ENCODE data around the gene CHST15.
"Not testable (repeated sequence)": the region's sequence is repeated elsewhere in the genome, so short reads cannot be mapped to it uniquely, and the experiment has no call there.

The CHST15 gene

DNA sequence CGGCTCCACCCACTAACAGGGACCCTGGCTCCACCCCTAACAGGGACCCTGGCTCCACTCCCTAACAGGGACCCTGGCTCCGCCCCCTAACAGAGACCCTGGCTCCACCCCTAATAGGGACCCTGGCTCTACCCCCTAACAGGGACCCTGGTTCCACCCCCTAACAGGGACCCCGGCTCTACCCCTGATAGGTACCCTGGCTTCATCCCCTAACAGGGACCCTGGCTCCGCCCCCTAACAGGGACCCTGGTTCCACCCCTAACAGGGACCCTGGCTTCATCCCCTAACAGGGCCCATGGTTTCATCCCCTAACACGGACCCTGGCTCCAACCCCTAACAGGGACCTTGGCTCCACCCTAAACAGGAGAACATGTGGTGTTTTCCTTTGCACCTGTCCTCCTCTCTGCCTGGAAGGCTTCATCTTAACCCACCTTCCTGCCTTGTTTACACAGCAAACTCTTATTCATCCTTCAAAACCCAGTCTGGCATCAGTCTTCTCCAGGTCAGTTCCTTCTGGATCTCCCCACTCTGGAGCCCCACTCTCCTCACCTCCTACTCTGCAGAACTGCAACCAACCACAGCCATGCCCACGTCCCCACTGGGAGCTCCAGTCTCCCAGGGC lies 58.0 kb downstream of the CHST15 start:
- no peak overlapping the region for H3K27ac Mint-ChIP-seq
- H3K4me3 Mint-ChIP-seq = peak overlapping the region; percentile 67
- H3K36me3 Mint-ChIP-seq (ENCODE audit: low read depth) = no peaks in the 10 kb centered on the region

DNA sequence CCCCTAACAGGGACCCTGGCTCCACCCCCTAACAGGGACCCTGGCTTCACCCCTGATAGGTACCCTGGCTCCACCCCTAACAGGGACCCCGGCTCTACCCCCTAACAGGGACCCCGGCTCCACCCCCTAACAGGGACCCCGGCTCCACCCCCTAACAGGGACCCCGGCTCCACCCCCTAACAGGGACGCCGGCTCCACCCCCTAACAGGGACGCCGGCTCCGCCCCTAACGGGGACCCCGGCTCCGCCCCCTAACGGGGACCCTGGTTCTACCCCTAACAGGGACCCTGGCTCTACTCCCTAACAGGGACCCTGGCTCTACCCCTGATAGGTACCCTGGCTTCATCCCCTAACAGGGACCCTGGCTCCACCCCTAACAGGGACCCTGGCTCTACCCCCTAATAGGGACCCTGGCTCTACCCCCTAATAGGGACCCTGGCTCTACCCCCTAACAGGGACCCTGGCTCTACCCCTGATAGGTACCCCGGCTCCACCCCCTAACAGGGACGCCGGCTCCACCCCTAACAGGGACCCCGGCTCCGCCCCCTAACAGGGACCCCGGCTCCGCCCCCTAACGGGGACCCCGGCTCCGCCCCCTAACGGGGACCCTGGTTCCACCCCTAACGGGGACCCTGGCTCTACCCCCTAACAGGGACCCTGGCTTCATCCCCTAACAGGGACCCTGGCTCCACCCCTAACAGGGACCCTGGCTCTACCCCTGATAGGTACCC lies 58.7 kb downstream of the CHST15 start:
- peaks cover 12% of the 10 kb centered on the region for H3K4me1 Mint-ChIP-seq (ENCODE audit: low read depth)
- H3K27ac Mint-ChIP-seq; H3K36me3 Mint-ChIP-seq (ENCODE audit: low read depth); H3K9me3 Mint-ChIP-seq; H3K4me3 Mint-ChIP-seq; H3K27me3 Mint-ChIP-seq: not testable (repeated sequence)

More for the DNA sequence above, 58.0 kb downstream of the CHST15 start:
- Mint-ChIP-seq H3K4me1 (ENCODE audit: low read depth) (peaks cover 12% of the 10 kb centered on the region), H3K9me3 (no peaks in the 10 kb centered on the region), H3K27me3 (peaks cover 8% of the 10 kb centered on the region)

DNA sequence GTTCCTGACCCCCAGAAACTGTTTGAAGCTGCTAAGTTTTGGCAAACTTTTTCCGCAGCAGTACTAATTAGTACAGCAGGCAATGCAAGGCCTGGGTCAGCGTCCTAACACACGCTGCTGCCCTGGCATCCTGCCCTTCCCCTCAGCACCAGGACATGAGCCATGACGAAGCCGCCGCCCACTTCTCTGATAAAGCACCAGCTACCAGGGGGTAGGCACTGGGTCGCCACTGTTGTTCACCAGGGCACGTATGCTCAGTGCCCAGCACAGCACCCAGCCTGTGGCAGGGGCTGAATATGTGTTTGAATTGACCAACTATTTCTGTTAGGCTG lies 59.5 kb downstream of the CHST15 start:
- Mint-ChIP-seq H3K4me3 (no peak overlapping the region), H3K9me3 (no peaks in the 10 kb centered on the region), H3K36me3 (ENCODE audit: low read depth) (no peaks in the 10 kb centered on the region), H3K4me1 (ENCODE audit: low read depth) (peaks cover 12% of the 10 kb centered on the region), H3K27me3 (peaks cover 8% of the 10 kb centered on the region), H3K27ac (no peak overlapping the region)

DNA sequence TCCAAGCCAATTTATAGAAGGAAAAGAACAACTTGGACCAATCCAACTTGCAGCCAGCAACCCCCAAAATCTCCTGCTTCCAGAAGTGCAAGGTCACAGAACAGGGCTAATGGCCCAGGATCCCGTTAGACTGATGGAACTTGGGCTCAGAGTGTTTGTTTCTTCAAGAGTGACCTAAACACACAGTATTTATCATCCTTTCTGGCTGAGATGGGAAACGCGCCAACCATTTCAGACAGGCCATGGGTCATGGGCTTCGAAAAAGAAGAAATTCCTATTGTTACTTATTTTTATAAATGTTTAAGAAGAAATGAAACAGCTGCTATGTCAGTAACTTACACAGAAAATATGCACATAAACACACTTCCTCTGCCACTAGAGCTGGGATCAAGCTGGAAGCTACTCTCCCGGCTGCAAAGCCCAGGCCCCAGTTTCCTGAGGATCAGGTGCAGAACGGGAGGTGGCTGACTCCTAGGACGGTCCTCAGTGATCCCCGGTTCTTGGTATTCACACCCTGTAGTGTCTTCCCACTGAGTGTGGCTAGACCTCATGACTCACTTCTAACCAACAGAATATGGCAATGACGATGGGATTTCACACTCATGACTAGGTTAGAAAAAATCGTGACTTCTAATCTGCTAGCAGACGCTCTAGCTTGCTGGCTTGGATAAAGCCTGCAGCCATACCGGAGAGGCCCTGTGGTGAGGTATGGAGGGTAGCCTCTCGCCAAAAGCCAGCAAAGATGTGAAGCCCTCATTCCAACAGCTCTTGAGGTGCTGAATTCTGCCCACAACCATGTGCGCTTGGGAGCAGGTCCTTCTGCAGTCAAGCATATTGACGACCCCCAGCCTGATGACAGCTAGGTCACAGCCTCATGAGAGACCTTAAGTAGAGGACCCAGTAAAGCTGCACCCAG lies 60.2 kb downstream of the CHST15 start:
- no peak overlapping the region for H3K4me3 Mint-ChIP-seq
- no peaks in the 10 kb centered on the region for H3K36me3 Mint-ChIP-seq (ENCODE audit: low read depth)
- H3K4me1 Mint-ChIP-seq (ENCODE audit: low read depth) = peaks cover 12% of the 10 kb centered on the region
- H3K9me3 Mint-ChIP-seq = no peaks in the 10 kb centered on the region
- H3K27ac Mint-ChIP-seq = no peak overlapping the region
- peaks cover 8% of the 10 kb centered on the region for H3K27me3 Mint-ChIP-seq

DNA sequence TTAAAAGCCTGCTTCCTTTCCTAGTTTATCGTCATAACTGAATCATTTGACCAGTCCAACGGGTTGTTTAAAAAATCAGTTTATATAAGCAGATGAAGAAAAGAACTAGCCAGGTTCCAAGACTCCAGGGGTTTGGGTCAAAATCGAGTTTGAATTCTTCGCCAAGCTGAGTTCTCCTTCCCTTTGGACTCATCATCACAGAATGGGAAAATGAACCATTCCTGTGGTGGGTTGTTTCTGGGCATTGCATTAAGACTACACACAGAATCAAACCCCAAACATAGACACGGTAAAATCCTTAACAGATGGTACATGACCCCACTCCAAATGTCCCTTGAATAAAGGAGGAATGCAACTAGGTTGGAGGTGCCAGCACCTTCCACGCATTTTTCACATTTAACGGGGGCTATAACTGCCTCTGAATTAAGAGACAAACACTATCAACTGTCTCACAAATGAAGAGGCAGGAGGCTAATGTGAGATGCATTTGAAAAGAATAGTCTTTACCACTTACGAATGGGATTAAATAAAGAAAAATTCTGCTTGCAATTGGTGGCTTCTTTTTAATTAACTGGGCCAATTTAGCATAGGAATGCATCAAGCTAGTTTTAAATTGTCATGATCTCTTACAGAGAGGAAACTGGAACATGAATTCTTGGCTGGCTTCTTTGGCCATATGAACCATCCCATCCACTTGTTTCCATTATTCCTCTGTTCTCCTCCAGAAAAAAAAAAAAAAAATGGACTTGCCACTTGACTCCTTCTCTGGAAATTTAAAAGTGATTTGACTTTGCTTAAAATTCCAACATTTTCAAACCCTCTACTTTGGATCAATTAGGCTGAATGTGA lies 61.1 kb downstream of the CHST15 start:
- Mint-ChIP-seq H3K9me3 (no peaks in the 10 kb centered on the region), H3K4me3 (no peak overlapping the region), H3K4me1 (ENCODE audit: low read depth) (peaks cover 12% of the 10 kb centered on the region), H3K36me3 (ENCODE audit: low read depth) (no peaks in the 10 kb centered on the region), H3K27ac (no peak overlapping the region), H3K27me3 (peaks cover 8% of the 10 kb centered on the region)

DNA sequence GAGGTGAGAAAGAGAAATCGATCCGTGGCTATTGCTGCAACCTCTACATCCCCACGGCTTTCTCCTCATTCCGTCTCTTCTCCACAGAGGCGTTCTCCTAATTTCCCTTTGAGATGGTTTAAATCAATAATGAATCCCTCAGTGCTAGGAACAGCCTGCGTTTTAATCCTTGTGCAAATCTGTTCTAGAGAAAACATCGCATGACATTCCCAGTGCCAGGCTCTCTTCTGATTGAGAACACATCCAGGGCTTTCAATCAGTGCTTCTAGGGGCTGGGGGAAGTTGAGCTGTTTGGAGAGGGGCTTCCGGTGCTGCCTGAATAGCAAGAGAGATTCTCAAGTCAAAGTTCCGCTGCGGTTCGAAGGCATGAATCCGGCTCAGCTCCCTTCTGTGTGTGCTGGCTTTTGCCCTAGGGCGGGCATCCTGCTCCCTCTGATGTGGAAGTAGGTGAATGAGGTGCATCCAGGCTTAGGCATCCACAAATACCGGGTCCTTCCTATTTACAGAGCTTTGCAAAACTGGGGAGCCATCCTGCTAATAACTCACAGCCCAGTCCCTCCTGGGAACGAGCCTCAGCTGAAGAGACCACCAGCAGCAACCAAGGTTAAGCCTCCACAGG lies 62.8 kb downstream of the CHST15 start:
- no peaks in the 10 kb centered on the region for H3K9me3 Mint-ChIP-seq
- peaks cover 3% of the 10 kb centered on the region for H3K27me3 Mint-ChIP-seq
- no peaks in the 10 kb centered on the region for H3K36me3 Mint-ChIP-seq (ENCODE audit: low read depth)
- H3K4me3 Mint-ChIP-seq = no peak overlapping the region
- no peak overlapping the region for H3K27ac Mint-ChIP-seq
- peaks cover 3% of the 10 kb centered on the region for H3K4me1 Mint-ChIP-seq (ENCODE audit: low read depth)

DNA sequence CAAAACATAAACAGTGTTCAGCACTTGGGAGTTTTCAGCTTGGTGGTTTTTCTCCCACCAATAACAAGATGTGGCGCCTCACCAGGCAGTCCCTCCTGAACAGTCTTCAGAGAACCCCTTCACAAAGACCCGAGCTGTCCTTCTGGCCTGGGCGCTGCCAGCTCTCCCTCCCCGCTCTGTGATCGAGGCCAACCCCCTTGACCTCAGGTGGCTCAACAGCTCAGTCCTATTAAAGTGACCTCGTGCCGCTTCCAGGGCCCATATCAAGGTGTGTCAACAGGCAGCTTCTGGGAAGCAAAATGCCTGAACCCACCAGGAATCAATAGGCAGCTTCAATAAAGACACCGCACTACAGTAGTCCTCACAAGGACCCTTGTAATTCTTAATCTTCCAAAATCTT lies 63.3 kb downstream of the CHST15 start:
- no peaks in the 10 kb centered on the region for H3K36me3 Mint-ChIP-seq (ENCODE audit: low read depth)
- H3K4me3 Mint-ChIP-seq = no peak overlapping the region

DNA sequence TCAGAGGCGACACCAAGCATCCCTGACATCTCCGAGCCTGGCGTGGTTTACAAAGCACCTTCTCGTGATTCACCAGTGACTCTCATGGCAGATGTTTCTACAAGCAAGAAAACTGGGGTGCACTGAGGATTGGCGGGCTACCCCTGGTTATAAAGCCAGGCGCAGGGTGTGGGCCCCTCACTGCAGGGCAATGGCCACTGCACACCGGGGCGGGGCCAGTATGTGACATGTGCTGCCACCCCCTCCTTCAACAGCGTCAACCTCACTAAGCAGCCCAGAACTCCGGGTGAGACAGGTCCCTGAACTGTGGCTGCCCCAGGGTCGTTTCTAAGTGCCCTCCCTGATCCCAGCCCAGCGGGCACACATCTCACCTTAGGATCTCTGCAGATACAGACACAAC lies 63.8 kb downstream of the CHST15 start:
- no peaks in the 10 kb centered on the region for H3K9me3 Mint-ChIP-seq
- H3K27ac Mint-ChIP-seq = no peak overlapping the region
- no peaks in the 10 kb centered on the region for H3K4me1 Mint-ChIP-seq (ENCODE audit: low read depth)
- peaks cover 3% of the 10 kb centered on the region for H3K27me3 Mint-ChIP-seq
- no peak overlapping the region for H3K4me3 Mint-ChIP-seq
- H3K36me3 Mint-ChIP-seq (ENCODE audit: low read depth) = no peaks in the 10 kb centered on the region

More for the DNA sequence above, 63.3 kb downstream of the CHST15 start:
- Mint-ChIP-seq H3K9me3 (no peaks in the 10 kb centered on the region), H3K27me3 (peaks cover 3% of the 10 kb centered on the region), H3K4me1 (ENCODE audit: low read depth) (no peaks in the 10 kb centered on the region), H3K27ac (no peak overlapping the region)

DNA sequence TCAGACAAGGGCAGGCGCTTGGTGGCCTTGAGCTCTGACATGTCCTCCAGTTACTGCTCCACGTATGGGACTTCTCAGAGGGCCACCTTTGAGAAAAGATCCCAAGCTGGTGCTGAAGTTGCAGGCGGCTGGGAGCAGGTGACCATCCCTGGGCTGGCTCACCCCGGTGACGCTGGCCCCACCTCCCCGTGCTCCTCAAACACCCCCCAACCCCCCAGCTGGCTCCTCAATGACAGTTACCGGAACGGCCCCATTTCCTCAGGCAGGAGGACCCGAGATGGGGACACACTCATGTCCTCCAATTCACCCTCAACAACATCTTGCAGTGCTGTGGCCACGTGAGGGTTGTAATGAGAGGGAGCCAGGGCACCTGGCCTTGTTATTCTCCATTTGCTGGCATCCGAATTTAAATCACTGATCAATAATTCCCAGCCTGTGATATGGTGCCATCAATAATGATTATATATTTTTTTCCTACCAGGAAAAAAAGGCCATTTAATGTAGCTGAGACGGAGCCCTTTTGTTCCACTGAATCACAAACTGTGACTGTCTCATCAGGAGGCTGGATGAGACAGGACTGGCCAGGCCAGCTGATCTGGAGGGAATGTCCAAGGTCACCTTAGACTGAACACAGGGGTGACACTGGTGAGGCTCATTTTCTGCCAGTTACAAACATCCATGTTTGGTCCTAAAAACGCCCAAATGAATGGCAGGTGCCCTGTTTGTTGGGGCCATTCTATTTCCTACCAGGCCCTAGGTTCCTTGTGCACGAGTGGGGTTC lies 64.5 kb downstream of the CHST15 start:
- no peaks in the 10 kb centered on the region for H3K36me3 Mint-ChIP-seq (ENCODE audit: low read depth)
- no peaks in the 10 kb centered on the region for H3K4me1 Mint-ChIP-seq (ENCODE audit: low read depth)
- no peak overlapping the region for H3K27ac Mint-ChIP-seq
- H3K4me3 Mint-ChIP-seq = no peak overlapping the region
- H3K27me3 Mint-ChIP-seq = peaks cover 6% of the 10 kb centered on the region
- H3K9me3 Mint-ChIP-seq = no peaks in the 10 kb centered on the region

DNA sequence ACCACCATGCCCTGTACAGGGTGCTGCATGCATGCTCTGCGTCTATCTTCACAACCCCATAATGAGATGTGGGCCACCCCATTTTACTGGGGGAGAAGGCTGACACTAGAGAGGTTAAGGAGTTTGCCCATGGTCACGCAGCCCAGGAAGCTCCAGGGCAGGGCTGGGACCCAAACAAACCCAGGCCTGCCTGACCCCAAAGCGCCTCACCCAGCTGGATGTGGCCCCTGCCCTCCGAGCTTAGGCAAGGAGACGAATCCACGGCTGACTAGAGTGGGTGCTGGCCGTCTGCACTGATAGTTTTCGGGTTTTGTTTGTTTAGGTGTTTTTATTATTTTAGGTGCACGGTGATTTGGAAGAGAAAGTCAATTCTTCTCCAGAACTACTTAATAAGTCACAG lies 65.7 kb downstream of the CHST15 start:
- Mint-ChIP-seq H3K27ac (no peak overlapping the region), H3K27me3 (peaks cover 3% of the 10 kb centered on the region), H3K4me3 (no peak overlapping the region), H3K36me3 (ENCODE audit: low read depth) (no peaks in the 10 kb centered on the region), H3K9me3 (no peaks in the 10 kb centered on the region), H3K4me1 (ENCODE audit: low read depth) (no peaks in the 10 kb centered on the region)

DNA sequence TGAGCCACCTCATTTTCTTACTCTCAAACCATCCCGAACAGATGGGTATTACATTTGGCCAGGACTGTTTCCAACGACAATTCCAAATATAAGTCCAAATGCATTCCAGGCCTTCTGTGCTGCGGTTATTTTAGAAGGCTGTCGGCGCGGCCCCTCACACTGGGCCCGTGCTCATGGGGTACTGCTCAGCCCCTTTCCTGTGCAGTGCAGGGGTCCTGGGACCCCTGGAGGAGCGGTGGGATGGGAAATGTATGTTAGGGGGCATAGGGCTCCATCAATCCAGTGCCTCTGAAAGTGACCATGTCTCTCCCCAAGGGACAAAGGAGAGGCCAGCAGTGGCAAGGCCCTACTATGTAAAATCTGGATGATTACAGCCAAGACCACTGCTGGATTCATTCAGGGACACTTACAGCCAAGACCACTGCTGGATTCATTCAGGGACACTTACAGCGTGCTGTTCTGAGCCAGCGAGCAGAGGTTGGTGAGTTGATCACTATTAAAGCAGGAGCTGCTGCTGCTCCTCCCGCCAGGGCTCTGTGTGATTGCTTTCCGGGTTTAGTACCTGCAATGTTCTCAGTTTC lies 66.3 kb downstream of the CHST15 start:
- Mint-ChIP-seq H3K27ac (no peak overlapping the region), H3K36me3 (ENCODE audit: low read depth) (no peaks in the 10 kb centered on the region), H3K9me3 (no peaks in the 10 kb centered on the region), H3K4me3 (no peak overlapping the region), H3K27me3 (peaks cover 3% of the 10 kb centered on the region), H3K4me1 (ENCODE audit: low read depth) (no peaks in the 10 kb centered on the region)

DNA sequence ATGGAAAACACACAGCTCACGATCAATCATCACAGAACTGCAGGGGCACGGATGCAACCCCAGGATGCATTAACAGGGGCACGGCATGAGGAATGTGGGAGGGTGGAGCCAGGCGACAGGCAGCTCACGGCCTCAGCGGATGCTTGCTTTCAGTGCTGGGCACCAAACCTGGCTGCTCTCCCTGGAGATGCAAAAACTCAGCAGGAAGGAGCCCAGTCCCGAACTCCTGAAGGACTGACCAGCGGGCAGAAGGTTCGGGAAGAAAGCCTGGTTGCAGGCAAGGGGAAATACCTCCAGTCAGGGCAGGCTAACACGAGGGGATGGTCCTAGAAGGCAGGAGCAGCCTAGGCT lies 66.8 kb downstream of the CHST15 start:
- H3K4me1 Mint-ChIP-seq (ENCODE audit: low read depth) = no peaks in the 10 kb centered on the region

DNA sequence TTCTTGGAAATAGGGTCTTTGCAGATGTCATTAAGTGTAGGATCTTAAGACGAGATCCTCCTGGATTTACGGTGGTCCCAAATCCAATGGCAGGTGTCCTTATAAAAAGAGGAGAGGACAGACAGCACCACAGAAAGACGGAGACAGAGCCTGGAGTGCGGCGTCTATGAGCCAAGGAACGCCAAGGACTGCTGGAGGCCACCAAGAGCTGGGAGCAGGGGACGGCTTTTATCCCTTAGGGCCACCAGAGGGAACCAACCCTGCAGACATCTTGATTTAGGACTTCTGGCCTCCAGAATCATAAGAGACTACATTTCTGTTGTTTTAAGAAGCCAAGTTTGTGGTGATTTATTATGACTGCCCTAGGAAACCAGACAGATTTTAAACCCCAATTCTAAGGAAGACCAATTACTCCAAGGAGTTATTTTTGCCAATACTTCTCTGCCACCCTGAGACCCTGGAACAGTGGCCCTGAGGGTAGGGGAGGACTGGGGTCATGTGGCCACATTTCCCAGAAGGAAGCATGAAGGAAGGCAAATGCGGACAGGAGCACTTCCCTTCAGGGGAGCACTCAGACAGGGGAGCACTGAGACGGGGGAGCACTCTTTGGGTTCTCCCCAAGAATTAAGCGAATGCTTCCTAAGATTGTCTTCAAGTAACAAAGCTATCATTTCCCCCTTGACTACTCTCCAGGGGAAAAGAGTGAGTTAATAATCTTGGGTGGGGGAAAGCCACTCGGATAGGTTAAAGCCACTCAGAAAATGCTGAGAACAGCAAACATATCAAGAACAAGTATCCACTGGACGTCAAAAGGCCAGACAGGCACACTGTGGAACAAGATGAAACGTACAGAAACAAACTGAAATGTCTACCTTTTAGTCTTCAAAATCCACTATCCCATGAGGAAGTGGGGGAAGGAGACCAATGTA lies 67.5 kb downstream of the CHST15 start:
- no peaks in the 10 kb centered on the region for H3K9me3 Mint-ChIP-seq
- peaks cover 3% of the 10 kb centered on the region for H3K27me3 Mint-ChIP-seq
- H3K27ac Mint-ChIP-seq = no peak overlapping the region
- no peak overlapping the region for H3K4me3 Mint-ChIP-seq
- no peaks in the 10 kb centered on the region for H3K4me1 Mint-ChIP-seq (ENCODE audit: low read depth)
- H3K36me3 Mint-ChIP-seq (ENCODE audit: low read depth) = no peaks in the 10 kb centered on the region

More for the DNA sequence above, 66.8 kb downstream of the CHST15 start:
- H3K27me3 Mint-ChIP-seq = peaks cover 3% of the 10 kb centered on the region
- H3K27ac Mint-ChIP-seq = no peak overlapping the region
- no peak overlapping the region for H3K4me3 Mint-ChIP-seq
- H3K36me3 Mint-ChIP-seq (ENCODE audit: low read depth) = no peaks in the 10 kb centered on the region
- no peaks in the 10 kb centered on the region for H3K9me3 Mint-ChIP-seq
